Mammary epithelial cell (primary cell): ENCODE data around the gene RUNX1.

ENCODE experiments used
- CTCF ChIP-seq, 2 donors: IDR thresholded peaks in 1 of 2; conservative IDR thresholded peaks in 1 of 2; 2 replicates each; pipeline ENCODE4 v1.5.1; 2011 to 2012; ENCODE audit warnings: inconsistent platforms in 2 of 2, low read length in 2 of 2, mild to moderate bottlenecking in 2 of 2, control low read depth in 1 of 2, low read depth in 1 of 2; ENCODE audit not compliant: insufficient read depth in 1 of 2; ENCODE audit errors: extremely low read depth in 1 of 2
- EZH2 ChIP-seq: IDR thresholded peaks from 2 replicates; pipeline ENCODE4 v1.6.1; 2012; ENCODE audit warnings: low read length, inconsistent platforms, borderline replicate concordance

- TF ChIP-seq CTCF (conservative IDR thresholded peaks at IDR 0.05 in 1 of 2, IDR thresholded peaks at IDR 0.05 in 1 of 2; ENCODE audit: extremely low read depth in 1 of 2, insufficient read depth in 1 of 2, low read depth in 1 of 2, low read length in 2 of 2) (no peak), EZH2 (no peak)
Observed at GRCh38 chr21:34995979-34996303, 53.2 kb downstream of the RUNX1 start.
